Osteocyte (in vitro differentiated cells): ENCODE measurements around the gene PNCK. TPM values are rescaled to one million over a fixed set of nuclear protein-coding genes. Genes with fewer than 3 reads are reported as not detected.

Experiments
- DNase-seq: peaks from one replicate; pipeline ENCODE4 v3.0.0; 2021; ENCODE audit warnings: mixed read lengths; ENCODE audit not compliant: unreplicated experiment; ENCODE audit errors: extremely low spot score
- H3K27ac Mint-ChIP-seq: one replicate; pipeline ENCODE4 v1.8.0; 2021; ENCODE audit warnings: mild to moderate bottlenecking, mixed read lengths; ENCODE audit not compliant: unreplicated experiment
- H3K27me3 Mint-ChIP-seq: one replicate; pipeline ENCODE4 v1.8.0; 2021; ENCODE audit warnings: mixed read lengths; ENCODE audit not compliant: unreplicated experiment
- H3K36me3 Mint-ChIP-seq: one replicate; pipeline ENCODE4 v1.8.0; 2021; ENCODE audit warnings: mixed read lengths; ENCODE audit not compliant: unreplicated experiment
- H3K4me1 Mint-ChIP-seq: one replicate; pipeline ENCODE4 v1.8.0; 2021; ENCODE audit warnings: mixed read lengths; ENCODE audit not compliant: unreplicated experiment
- H3K4me3 Mint-ChIP-seq: one replicate; pipeline ENCODE4 v1.8.0; 2021; ENCODE audit warnings: mild to moderate bottlenecking, moderate library complexity, mixed read lengths; ENCODE audit not compliant: unreplicated experiment
- H3K9me3 Mint-ChIP-seq: one replicate; pipeline ENCODE4 v1.8.0; 2021; ENCODE audit warnings: mixed read lengths; ENCODE audit not compliant: unreplicated experiment
- CTCF ChIP-seq: fragments of 200-600 bp; sonication (generic); IDR thresholded peaks from 2 replicates; pipeline ENCODE4 v1.5.0; 2021; ENCODE audit warnings: antibody characterized with exemption, mild to moderate bottlenecking, moderate library complexity
- total RNA-seq: library from RNA; stranded (reverse); gene quantifications from 2 replicates; pipeline ENCODE4 v1.2.1, GENCODE V29; 2021

PNCK gene
- total RNA-seq, 1 donor from 2014 or later = 3.6 TPM

GRCh38 chrX:153622661-153623309 lies 50.8 kb downstream of the PNCK start:
- Mint-ChIP-seq H3K36me3 (no peaks in the 10 kb centered on the region), H3K27ac (no peak overlapping the region), H3K4me1 (peaks cover 6% of the 10 kb centered on the region), H3K4me3 (no peak overlapping the region), H3K27me3 (peaks cover 16% of the 10 kb centered on the region), H3K9me3 (no peaks in the 10 kb centered on the region)
- no peak for TF ChIP-seq CTCF
- no peak for DNase-seq

GRCh38 chrX:153621949-153622598 lies 51.5 kb downstream of the PNCK start:
- no peak for DNase-seq
- Mint-ChIP-seq H3K27me3 (peaks cover 24% of the 10 kb centered on the region), H3K9me3 (no peaks in the 10 kb centered on the region), H3K4me3 (no peak overlapping the region), H3K36me3 (no peaks in the 10 kb centered on the region), H3K27ac (no peak overlapping the region), H3K4me1 (peaks cover 2% of the 10 kb centered on the region)
- no peak for TF ChIP-seq CTCF

GRCh38 chrX:153620576-153620975 lies 53.0 kb downstream of the PNCK start:
- no peak for DNase-seq
- Mint-ChIP-seq H3K27me3 (peaks cover 28% of the 10 kb centered on the region), H3K4me1 (peaks cover 2% of the 10 kb centered on the region), H3K4me3 (no peak overlapping the region), H3K27ac (no peak overlapping the region), H3K36me3 (no peaks in the 10 kb centered on the region), H3K9me3 (no peaks in the 10 kb centered on the region)
- no peak for TF ChIP-seq CTCF

Other genes with a start within 250 kb of the PNCK start
- gene TREX2, start 227.8 kb downstream of the PNCK start, total RNA-seq = 2.5 TPM in 2 replicates
- 55.7 and 60.3 TPM in 2 replicates for gene HAUS7, start 203.2 kb downstream of the PNCK start, total RNA-seq
- 1,581 and 1,633 TPM in 2 replicates for gene BGN, start 178.8 kb downstream of the PNCK start, total RNA-seq
- gene ATP2B3, start 156.2 kb downstream of the PNCK start, total RNA-seq = 0.21 and 0.39 TPM in 2 replicates
- gene CCNQ, start 74.7 kb downstream of the PNCK start, total RNA-seq = 16.0 and 18.8 TPM in 2 replicates
- 0.91 and 1.3 TPM in 2 replicates for gene DUSP9, start 26.6 kb downstream of the PNCK start, total RNA-seq
- gene SLC6A8, start 14.1 kb upstream of the PNCK start, total RNA-seq = 74.1 and 77.0 TPM in 2 replicates
- 172 and 188 TPM in 2 replicates for gene BCAP31, start 50.6 kb upstream of the PNCK start, total RNA-seq
- 19.7 and 22.3 TPM in 2 replicates for gene ABCD1, start 51.0 kb upstream of the PNCK start, total RNA-seq
- gene PLXNB3, start 90.4 kb upstream of the PNCK start, total RNA-seq = 8.7 and 9.1 TPM in 2 replicates
- not detected in 2 replicates for gene SRPK3, start 107.2 kb upstream of the PNCK start, total RNA-seq
- gene IDH3G, start 120.6 kb upstream of the PNCK start, total RNA-seq = 63.5 and 64.8 TPM in 2 replicates
- 287 and 297 TPM in 2 replicates for gene SSR4, start 120.9 kb upstream of the PNCK start, total RNA-seq
- gene PDZD4, start 156.7 kb upstream of the PNCK start, total RNA-seq = 23.9 and 26.6 TPM in 2 replicates
- gene L1CAM, start 212.4 kb upstream of the PNCK start, total RNA-seq = 13.0 and 16.6 TPM in 2 replicates
- gene AVPR2, start 230.9 kb upstream of the PNCK start, total RNA-seq = not detected in 2 replicates